HG02884 (cell line): ENCODE measurements around the gene ACTN1.

Source experiments
- ATAC-seq: cut with Tn5 transposase; IDR thresholded peaks from one replicate; pipeline ENCODE4 v1.9.1; 2021; ENCODE audit warnings: mild to moderate bottlenecking, moderate library complexity; ENCODE audit not compliant: unreplicated experiment

ACTN1 gene

GRCh38 chr14:68891851-68892660 is 87.0 kb downstream of the ACTN1 start:
- no peak for ATAC-seq

- ATAC-seq, result no peak
Measured at GRCh38 chr14:68890173-68890931, 88.8 kb downstream of the ACTN1 start.

GRCh38 chr14:68888883-68889282 is 90.2 kb downstream of the ACTN1 start:
- no peak for ATAC-seq

- no peak for ATAC-seq
Measured at GRCh38 chr14:68888025-68888850, 90.9 kb downstream of the ACTN1 start.

GRCh38 chr14:68886109-68886434 is 93.0 kb downstream of the ACTN1 start:
- ATAC-seq, result no peak

GRCh38 chr14:68885226-68886108 is 93.6 kb downstream of the ACTN1 start:
- ATAC-seq, result no peak

- no peak for ATAC-seq
Measured at GRCh38 chr14:68884031-68885030, 94.8 kb downstream of the ACTN1 start.

GRCh38 chr14:68882235-68882634 is 96.9 kb downstream of the ACTN1 start:
- no peak for ATAC-seq

- ATAC-seq, result no peak
Measured at GRCh38 chr14:68881396-68881795, 97.7 kb downstream of the ACTN1 start.

GRCh38 chr14:68880581-68881105 is 98.5 kb downstream of the ACTN1 start:
- no peak for ATAC-seq

- ATAC-seq, result no peak
Measured at GRCh38 chr14:68879841-68880575, 99.1 kb downstream of the ACTN1 start.

GRCh38 chr14:68879321-68879781 is 99.8 kb downstream of the ACTN1 start:
- no peak for ATAC-seq

GRCh38 chr14:68878908-68879307 is 100.2 kb downstream of the ACTN1 start:
- ATAC-seq, result no peak

- ATAC-seq, result no peak
Measured at GRCh38 chr14:68877993-68878575, 101.0 kb downstream of the ACTN1 start.

- no peak for ATAC-seq
Measured at GRCh38 chr14:68876976-68877375, 102.1 kb downstream of the ACTN1 start.

GRCh38 chr14:68874746-68875155 is 104.4 kb downstream of the ACTN1 start:
- no peak for ATAC-seq

- no peak for ATAC-seq
Measured at GRCh38 chr14:68873376-68873775, 105.7 kb downstream of the ACTN1 start.

- no peak for ATAC-seq
Measured at GRCh38 chr14:68871392-68871791, 107.7 kb downstream of the ACTN1 start.
